Left kidney (tissue), 8 donors: Measurements from ENCODE around the gene OSCP1. TPM values are rescaled to one million over a fixed set of nuclear protein-coding genes. Genes with fewer than 3 reads are reported as not detected.
"Not testable (repeated sequence)": the region's sequence is repeated elsewhere in the genome, so short reads cannot be mapped to it uniquely, and the experiment has no call there.

Experiments used
- DNase-seq: peaks from one replicate; pipeline ENCODE4 v3.0.0-alpha.2; 2013
- long read RNA-seq, 8 donors: transcript quantifications; one replicate each; lab custom pipeline, GENCODE V29; 2026
- polyA plus RNA-seq: library from polyadenylated mRNA; unstranded; fragments of 120-200 nt; gene quantifications from one replicate; pipeline ENCODE4 v1.2.1, GENCODE V29; 2013; ENCODE audit not compliant: insufficient read length

OSCP1 gene, protein sequence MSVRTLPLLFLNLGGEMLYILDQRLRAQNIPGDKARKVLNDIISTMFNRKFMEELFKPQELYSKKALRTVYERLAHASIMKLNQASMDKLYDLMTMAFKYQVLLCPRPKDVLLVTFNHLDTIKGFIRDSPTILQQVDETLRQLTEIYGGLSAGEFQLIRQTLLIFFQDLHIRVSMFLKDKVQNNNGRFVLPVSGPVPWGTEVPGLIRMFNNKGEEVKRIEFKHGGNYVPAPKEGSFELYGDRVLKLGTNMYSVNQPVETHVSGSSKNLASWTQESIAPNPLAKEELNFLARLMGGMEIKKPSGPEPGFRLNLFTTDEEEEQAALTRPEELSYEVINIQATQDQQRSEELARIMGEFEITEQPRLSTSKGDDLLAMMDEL
- 29.7 TPM for polyA plus RNA-seq
- long read RNA-seq, donor 1, partial matches to known transcripts = 0 of 3 reads
- long read RNA-seq, donor 1, other reads (novel, unspliced or antisense) = 0 of 3 reads
- long read RNA-seq, donor 2, transcript OSCP1-201 (10 exons, 1,455 nt) = major isoform, 5 of 6 reads
- long read RNA-seq, donor 2, partial matches to known transcripts = 0 of 6 reads
- long read RNA-seq, donor 2, other reads (novel, unspliced or antisense) = 0 of 6 reads
- long read RNA-seq, donor 3, transcript OSCP1-201 (10 exons, 1,455 nt) = major isoform, 7 of 7 reads
- long read RNA-seq, donor 3, partial matches to known transcripts = 0 of 7 reads
- long read RNA-seq, donor 3, other reads (novel, unspliced or antisense) = 0 of 7 reads
- long read RNA-seq, donor 4, partial matches to known transcripts = 0 of 1 reads
- long read RNA-seq, donor 4, other reads (novel, unspliced or antisense) = 0 of 1 reads
- long read RNA-seq, donor 5, transcript OSCP1-201 (10 exons, 1,455 nt) = major isoform, 12 of 16 reads
- long read RNA-seq, donor 5, partial matches to known transcripts = 0 of 16 reads
- long read RNA-seq, donor 5, other reads (novel, unspliced or antisense) = 0 of 16 reads
- long read RNA-seq, donor 6, partial matches to known transcripts = 0 of 6 reads
- long read RNA-seq, donor 6, other reads (novel, unspliced or antisense) = 0 of 6 reads
- long read RNA-seq, donor 7, partial matches to known transcripts = 0 of 5 reads
- long read RNA-seq, donor 7, other reads (novel, unspliced or antisense) = 0 of 5 reads
- long read RNA-seq, donor 8, partial matches to known transcripts = 0 of 3 reads
- long read RNA-seq, donor 8, other reads (novel, unspliced or antisense) = 0 of 3 reads

GRCh38 chr1:36450270-36450918, at the start of gene OSCP1:
OSCP1 (minus strand) TSS chr1:36450451; CDS start chr1:36450369, 82 bp downstream.
- DNase-seq = peak; percentile 94

DNA sequence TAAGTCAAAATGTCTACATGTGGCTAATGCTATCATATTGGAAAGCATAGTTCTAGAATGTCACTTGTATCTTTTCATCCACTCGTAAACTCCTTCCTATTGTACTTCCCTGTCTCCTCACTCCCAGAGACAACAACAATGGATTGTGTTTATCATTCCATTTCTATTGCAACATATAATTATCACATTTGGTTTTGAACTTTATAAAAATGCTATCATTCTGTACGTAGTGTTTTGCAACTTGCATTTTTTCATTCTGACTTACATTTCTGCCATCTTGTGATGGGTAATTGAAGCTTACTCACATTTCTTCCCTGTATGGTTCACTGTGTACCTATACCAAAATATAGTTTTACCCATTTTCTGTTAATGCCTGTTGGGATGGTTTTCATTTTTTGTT, 47.0 kb upstream of the OSCP1 start:
- no peak for DNase-seq

DNA sequence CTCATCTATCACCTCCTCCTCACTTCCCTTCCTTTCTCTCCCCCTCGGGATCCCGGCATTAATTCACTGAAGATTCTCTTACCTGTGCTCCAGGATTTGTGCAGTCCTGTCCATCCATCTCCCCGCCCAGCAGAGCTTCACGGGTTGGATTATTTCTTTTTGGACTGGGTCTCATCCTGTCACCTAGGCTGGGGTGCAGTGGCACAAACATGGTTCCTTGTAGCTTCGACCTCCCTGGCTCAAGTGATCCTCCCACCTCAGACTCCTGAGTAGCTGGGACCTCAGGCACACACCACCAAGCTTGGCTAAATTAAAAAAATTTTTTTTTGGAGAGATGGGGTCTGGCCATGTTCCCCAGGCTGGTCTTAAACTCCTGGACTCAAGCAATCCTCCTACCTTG, 44.7 kb upstream of the OSCP1 start:
- no peak for DNase-seq

DNA sequence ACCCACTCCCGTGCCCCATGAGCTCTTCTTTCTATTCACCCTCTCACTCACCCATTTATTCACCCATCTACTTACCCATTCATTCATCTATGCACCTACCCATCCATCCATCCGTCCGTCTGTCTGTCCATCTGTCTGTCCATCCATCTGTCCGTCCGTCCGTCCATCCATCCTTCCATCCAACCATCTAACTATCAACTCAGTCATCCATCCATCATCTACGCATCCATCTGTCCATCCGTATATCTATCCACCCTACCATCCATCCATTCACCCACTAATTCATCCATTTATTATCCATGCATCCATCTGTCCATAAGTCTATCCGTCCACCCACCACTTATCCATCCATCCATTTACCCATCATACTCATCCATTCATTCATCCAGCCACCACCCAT, 43.3 kb upstream of the OSCP1 start:
- DNase-seq = no peak

- no peak for DNase-seq
Observed at GRCh38 chr1:36492491-36492890, 42.2 kb upstream of the OSCP1 start.

GRCh38 chr1:36489258-36490051, 39.2 kb upstream of the OSCP1 start:
- DNase-seq = not testable (repeated sequence)

- no peak for DNase-seq
Observed at GRCh38 chr1:36487906-36488305, 37.7 kb upstream of the OSCP1 start.

- DNase-seq = not testable (repeated sequence)
Observed at GRCh38 chr1:36487336-36487725, 37.1 kb upstream of the OSCP1 start.

DNA sequence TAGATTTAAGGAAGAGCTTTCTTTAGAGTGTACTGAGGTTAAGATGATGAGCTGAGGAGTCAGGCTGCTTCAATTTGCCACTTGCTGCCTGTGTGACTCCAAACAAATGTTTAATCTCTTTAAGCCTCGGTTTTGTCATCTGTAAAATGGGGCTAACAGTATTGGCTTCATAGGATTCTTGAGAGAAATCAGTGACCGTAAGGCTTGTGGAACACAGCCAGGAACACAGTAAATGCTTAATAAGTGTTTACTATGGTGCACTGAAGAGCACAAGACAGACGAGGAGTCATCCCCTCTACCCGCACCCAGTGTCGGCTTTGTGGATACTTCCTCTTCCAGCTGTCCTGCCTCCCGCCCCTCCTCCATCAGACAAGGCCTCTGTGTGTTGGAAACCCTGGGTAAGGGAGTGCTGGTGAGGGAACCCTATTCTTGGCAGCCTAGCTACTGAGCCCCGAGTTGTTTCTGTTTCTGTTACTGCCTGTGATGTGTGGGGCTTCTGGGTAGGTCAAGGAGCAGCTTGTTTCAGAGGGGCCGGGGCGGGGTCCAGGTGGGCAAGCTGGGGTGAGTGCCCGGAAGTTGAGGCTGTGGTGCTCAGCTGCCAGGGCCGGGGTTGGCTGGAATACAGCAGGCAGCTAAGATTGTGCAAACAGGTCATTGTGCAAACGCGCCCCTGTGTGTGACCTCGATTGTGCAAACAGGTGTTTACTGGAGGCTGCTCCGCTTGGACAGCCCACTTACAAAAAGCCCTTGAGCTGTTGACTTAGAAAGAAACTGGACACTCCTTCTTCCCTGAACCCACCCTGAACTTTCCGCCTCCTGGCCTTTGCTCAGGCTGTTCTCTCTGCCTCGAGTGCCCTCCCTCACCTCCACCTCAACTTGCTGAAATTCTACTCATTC, 36.4 kb upstream of the OSCP1 start:
- DNase-seq = no peak

- DNase-seq = no peak
Observed at GRCh38 chr1:36486093-36486438, 35.8 kb upstream of the OSCP1 start.

GRCh38 chr1:36484099-36484498, 33.8 kb upstream of the OSCP1 start:
- no peak for DNase-seq

GRCh38 chr1:36482724-36483388, 32.6 kb upstream of the OSCP1 start, which contains the start of gene CSF3R:
CSF3R (minus strand) TSS chr1:36482913; CDS start chr1:36479496, 3,417 bp downstream.
- DNase-seq = no peak

DNA sequence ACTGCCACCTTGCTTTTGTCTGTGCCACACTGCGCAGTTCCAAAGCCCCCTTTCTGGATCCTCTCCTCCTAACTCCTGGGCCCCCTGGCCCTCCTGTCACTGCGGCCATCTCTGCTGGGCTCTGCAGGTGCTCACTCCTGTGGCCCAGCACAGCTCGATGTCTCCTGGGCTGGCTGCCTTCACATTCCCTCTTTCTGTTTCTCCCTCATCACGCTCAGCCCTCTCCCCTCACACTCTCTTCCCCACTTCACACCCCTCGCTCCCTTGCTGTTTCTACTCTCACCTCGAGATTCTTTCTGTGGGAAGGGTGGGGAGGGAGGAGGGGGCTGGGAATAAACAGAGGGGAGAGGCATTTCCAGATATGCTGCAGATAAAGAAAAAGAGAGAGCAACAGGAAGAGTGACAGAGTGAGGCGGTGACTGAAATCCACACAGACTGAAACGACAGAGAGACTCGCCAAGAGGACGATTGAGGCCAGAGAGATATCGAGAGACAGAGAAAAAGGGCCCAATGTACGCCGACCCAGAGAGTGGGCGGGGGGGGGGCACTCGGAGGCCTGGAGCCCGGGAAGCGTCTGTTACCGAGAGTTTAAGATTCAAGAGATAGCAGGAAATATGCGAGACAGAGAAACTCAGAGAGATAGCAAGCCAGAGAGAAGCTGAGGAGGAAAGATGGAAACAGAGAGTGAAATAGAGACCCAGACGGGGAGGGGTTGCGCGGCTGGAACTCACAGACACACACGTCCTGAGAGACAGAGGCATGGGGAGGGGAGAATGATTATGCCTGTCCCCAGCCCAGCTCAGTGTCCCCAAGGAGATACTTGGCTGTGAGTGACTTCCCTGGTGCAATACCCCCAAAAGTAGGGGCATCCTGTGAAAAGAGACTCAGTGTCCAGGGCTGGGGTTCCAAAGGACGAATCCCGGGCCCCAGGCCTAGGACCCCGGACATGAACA, 31.8 kb upstream of the OSCP1 start:
- no peak for DNase-seq

DNA sequence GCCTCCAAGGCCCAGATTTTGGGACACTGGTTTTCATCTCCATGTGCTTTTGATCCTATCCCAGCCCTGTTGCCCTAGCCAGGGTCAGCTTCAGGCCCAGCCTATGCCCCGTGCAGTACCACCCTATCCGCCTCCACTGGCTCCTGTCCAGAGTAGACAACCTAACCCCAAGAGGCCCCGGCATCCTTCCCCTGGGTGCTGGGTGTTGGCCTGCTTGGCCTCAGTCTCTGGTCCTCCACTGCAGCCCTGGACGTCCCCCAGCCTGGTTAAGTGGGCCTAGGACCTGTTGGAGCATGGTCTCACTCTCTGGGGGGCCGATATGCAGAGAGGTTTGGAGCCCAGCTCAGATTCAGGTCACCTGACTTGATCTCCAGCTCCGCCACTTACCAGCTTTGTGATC, 30.8 kb upstream of the OSCP1 start:
- DNase-seq = no peak

DNA sequence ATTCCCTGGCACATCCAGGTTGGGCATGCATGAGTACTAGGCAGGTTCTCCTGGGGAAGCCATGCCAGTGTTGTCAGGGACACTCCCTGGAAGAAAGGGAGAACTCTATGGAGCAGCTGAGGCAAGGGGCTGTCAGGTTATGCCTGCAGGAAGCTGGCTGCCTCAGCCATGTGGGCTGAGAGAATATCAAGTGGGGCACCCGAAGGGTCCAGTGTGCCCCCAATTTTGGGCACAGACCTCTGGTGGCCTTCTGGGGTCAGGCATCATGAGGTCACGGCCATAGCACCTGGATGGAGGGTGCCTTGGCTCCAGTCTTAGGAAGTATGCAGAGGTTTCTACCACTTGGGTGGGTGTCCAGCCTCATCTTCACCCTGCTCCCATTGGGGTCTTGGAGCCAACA, 29.9 kb upstream of the OSCP1 start:
- DNase-seq = no peak

- DNase-seq = no peak
Observed at GRCh38 chr1:36479505-36480051, 29.3 kb upstream of the OSCP1 start.

DNA sequence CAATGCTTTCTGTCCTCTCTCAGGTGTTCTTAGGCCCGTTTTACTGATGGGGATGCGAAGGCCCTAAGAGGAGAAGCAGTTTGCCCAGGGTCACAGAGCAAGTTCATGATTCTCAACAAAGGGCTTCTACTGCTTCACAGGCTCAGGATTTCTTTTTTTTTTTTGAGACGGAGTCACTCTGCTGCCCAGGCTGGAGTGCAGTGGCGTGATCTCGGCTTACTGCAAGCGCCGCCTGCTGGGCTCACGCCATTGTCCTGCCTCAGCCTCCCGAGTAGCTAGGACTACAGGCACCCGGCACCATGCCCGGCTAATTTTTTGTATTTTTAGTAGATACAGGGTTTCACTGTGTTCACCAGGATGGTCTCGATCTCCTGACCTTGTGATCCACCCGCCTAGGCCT, 27.4 kb upstream of the OSCP1 start:
- not testable (repeated sequence) for DNase-seq

DNA sequence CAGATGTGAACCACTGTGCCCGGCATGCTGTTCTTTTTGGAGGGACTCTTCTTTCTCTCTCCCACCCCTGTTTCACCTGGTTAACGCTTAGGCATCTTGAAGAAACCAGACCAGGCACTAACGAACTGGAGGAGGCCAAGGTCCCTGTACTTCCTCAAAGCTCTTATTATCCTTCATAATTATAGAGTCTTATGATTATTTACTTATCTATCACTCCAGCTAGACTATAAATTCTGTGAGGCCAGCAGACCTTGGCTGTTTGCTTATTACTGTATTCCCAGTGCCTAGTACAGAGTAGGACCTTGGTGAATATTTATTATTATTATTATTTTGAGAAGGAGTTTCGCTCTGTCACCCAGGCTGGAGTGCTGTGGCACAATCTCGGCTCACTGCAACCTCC, 26.7 kb upstream of the OSCP1 start:
- no peak for DNase-seq
